Stimulated activated CD8-positive, alpha-beta memory T cell treated with anti-CD3 and anti-CD28 coated beads, Interleukin-7, amount 100 ng/mL, for 24 hours (primary cell): ENCODE results near the gene STAM2.
"Not testable (repeated sequence)": the region's sequence is repeated elsewhere in the genome, so short reads cannot be mapped to it uniquely, and the experiment has no call there.

ENCODE experiments used
- DNase-seq: peaks from one replicate; pipeline ENCODE4 v3.0.0-alpha.2; 2020; ENCODE audit warnings: low read depth

The STAM2 gene

DNA sequence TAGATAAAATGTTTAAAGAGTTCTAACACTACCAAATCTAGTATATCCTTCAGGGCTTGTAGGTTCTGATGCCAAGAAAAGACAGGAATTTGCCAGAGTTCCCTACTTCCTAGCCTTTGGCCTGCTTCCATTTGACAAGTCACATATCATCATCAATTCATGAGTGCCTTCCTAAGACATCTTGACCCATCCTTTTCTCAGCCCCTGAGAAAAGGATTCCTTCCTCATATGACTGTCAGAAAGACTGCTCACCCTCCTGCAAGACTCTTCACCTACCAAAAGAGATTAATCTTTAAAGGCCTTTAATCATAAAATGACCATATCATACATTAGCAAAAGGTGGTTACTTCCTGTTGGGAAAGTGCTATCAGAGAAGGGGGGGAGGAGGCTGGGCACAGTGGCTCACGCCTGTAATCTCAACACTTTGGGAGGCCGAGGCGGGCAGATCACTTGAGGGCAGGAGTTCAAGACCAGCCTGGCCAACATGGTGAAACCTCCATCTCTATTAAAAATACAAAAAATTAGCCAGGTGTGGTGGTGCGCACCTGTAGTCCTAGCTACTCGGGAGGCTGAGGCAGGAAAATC lies 3.3 kb downstream of the STAM2 start:
- DNase-seq: not testable (repeated sequence)

DNA sequence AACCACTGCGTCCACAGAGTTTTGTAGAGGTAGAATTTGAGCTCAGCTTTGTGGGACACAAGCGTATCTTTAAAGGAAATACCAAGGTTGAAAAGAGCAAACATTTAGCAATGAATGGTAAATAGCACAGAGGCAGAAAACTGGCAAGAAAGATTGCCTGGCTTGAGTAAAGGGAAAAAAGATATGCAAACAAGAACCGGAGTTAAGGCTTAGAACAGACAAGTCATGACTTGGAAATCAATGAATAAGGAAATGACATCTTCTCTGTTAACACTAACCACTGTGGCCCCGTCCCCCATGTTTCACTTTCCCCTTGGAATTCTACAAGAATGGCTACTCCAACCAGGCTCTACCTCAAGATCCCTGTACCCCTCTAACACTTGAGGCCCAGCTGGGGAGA lies 3.8 kb downstream of the STAM2 start:
- no peak for DNase-seq

DNA sequence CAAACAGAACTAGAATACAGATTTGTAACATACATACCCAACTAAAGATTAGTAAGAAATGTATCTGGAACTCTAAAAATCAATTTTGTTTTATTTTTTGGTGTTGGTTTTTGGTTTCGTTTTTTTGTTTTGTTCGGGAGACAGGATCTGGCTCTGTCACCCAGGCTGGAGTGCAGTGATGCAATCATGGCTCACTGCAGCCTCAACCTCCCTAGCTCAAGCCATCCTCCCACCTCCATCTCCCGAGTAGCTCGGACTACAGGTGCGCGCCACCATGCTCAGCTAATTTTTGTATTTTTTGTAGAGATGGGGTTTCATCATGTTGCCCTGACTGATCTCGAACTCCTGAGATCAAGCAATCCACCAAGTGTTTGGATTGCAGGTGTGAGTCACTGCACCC lies 6.4 kb downstream of the STAM2 start:
- not testable (repeated sequence) for DNase-seq

DNA sequence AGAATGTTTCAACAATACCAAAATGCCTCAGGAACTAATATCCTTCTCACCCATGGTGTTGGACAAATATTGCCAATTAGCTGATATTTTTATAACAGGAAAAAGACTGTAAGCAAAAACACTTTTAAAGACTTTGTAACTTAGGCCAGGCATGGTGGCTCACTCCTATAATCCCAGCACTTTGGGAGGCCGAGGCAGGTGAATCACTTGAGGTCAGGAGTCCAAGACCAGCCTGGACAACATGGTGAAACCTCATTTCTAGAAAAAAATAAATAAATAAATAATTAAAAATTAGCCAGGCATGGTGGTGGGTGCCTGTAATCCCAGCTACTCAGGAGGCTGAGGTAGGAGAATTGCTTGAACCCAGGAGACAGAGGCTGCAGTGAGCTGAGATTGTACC lies 8.1 kb downstream of the STAM2 start:
- not testable (repeated sequence) for DNase-seq

DNA sequence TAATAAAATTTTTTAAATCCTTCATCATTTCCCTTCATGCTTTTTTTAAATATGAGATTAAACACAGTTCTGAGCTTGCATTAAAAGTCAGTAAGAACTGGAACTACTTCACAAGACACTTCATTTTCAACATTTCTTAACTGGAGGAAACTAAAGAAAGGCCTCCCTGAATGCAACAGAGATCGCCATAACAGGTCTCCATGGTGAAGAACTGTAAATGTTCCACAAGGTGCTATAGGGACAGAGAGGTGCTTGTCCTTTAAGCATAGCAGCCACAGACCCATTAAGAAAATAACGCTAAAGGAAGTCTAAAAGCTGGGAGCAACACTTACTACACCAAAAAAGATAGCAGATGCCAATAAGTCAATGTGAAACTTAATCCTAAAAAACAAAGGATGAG lies 8.5 kb downstream of the STAM2 start:
- DNase-seq: no peak

DNA sequence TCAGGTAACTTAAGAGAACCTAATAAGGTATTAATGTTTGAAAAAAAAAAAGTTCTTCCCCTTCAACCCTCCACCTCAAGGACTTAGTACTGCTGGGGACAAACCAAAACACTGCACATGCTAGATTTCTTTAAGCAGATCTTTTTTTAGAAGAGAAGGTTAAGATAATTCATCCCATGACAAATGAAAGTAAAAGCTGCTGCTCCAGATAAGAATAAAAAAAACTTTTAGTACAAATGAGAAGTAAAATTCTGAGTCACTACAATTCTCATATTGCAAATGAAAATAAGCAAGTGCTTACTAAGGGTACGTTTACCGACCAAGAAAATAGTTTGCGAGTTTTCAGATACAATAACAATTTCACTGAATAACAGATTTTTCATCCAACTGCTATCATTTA lies 8.9 kb downstream of the STAM2 start:
- no peak for DNase-seq

DNA sequence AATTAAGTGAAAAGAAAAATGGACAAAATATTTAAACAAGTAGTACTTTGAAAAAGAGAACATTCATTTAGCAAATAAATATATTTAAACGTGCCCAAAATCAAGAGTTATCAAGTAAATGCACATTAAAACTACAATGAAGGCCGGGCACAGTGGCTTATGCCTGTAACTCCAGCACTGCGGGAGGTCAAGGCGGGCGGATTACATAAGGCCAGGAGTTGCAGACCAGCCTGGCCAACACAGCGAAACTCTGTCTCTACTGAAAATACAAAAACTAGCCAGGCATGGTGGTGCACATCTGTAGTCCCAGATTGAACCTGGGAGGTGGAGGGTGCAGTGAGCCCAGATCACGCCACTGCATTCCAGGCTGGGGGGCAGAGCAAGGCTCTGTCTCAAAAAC lies 9.8 kb downstream of the STAM2 start:
- DNase-seq: no peak

DNA sequence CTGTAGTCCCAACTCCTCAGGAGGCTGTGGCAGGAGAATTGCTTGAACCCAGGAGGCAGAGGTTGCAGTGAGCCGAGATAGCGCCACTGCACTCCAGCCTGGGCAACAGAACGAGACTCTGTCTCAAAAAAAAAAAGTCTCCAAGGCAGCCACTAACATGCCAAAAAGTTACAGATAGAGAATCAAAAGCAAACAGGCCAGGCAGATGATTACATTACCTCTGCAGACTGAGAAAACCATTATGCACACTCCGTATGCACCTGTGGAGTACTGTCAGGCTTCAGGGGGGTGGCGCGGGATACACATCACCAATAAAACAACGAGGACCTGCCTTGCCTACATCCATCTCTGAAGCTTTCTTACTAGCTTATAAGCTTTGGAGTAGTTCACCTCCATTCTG lies 10.3 kb downstream of the STAM2 start:
- DNase-seq: no peak

DNA sequence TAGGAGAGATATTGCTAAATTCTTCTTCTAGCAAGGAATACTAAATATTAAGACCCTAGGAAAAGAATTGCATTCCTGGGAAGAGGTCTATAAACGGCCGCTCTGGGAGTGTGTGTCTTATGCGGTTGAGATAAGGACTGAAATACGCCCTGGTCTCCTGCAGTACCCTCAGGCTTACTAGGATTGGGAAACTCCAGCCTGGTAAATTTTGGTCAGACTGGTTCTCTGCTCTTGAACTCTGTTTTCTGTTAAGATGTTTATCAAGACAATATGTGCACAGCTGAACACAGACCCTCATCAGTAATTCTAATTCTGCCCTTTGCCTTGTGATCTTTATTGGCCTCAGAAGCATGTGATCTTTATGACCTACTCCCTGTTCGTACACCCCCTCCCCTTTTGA lies 11.9 kb downstream of the STAM2 start:
- not testable (repeated sequence) for DNase-seq

DNA sequence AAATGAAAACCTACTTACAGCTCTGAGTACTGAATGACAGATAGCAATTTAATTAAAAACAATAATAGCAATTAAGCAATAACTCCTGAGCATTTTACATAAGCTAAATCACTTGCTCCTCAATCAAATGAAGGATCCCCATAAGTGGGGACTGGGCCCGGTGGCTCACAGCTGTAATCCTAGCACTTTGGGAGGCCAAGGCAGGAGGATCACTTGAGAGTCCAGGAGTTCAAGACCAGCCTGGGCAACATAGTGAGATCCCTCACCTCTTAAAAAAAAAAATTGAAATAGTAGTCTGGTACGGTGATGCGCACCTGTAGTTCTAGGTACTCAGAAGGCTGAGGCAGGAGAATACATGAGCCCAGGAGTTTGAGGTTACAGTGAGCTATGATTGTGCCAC lies 13.4 kb downstream of the STAM2 start:
- DNase-seq: no peak

DNA sequence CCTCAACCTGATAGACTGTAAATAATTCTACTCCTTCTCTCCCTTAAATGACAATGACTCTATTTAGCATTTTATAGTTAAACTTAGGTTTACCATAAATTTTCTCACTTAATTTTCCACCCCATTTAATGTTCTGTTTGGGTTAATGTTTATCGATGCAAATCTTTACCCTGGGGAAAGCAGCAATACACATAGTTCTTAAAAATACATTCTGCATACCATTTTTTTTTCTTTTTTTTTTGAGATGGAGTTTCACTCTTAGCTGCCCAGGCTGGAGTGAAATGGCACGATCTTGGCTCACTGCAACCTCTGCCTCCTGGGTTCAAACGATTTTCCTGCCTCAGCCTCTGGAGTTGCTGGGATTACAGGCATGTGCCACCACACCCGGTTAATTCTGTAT lies 14.0 kb downstream of the STAM2 start:
- no peak for DNase-seq

DNA sequence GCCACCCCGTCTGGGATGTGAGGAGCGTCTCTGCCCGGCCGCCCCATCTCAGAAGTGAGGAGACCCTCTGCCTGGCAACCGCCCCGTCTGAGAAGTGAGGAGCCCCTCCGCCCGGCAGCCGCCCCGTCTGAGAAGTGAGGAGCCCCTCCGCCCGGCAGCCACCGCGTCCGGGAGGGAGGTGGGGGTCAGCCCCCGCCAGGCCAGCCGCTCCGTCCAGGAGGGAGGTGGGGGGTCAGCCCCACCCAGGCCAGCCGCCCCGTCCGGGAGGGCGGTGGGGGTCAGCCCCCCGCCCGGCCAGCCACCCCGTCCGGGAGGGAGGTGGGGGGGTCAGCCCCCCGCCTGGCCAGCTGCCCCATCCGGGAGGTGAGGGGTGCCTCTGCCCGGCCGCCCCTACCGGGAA lies 15.2 kb downstream of the STAM2 start:
- not testable (repeated sequence) for DNase-seq

DNA sequence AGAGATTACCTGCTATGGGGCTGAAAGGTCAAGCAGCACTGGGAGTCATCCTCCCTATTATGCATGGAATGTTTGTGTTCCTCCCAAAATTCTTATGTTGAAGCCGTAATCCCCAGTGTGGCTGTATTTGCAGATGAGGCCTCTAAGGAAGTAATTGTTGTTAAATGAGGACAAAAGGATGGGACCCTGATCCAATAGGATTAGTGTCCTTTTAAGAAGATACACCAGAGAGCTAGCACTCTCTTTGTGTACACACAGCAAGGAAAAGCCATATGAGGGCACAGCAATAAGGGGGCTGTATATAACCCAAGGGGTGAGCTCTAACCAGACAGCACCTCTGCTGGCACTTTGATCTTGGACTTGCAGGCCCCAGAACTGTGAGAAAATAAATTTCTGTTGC lies 18.3 kb downstream of the STAM2 start:
- no peak for DNase-seq

DNA sequence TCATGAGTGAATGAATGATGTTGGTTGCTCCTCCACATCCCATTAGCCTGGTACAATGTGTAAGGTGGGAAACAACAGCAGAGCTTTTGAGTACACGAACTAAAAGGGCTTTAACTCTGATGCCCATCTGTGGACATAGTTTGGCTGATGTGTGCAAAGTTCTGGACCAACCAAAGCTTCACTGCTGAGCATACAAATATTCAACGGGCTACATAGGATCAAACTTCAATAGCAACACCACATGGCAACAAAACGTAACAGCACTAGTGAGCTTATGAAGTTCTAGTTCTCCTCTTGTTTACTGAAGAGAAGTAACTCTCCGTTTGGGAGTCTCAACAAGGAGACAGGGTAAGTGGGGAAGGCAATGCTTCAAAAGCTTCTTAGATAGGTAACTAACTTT lies 20.4 kb downstream of the STAM2 start:
- no peak for DNase-seq

DNA sequence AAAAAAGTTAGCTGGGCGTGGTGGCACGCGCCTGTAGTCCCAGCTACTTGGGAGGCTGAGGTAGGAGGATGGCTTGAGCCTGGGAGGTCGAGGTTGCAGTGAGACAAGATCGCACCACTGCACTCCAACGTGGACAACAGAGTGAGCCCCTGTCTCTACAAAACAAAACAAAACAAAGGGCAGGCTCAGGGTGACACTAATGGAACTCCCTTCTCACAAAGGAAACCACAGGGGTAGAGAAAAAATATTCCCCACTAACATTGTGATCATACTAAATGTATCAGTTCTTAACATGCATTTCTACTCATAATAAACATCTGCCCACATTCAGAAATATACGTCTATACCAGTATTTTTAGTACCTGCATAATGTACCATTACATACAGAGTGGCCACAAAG lies 21.1 kb downstream of the STAM2 start:
- no peak for DNase-seq

DNA sequence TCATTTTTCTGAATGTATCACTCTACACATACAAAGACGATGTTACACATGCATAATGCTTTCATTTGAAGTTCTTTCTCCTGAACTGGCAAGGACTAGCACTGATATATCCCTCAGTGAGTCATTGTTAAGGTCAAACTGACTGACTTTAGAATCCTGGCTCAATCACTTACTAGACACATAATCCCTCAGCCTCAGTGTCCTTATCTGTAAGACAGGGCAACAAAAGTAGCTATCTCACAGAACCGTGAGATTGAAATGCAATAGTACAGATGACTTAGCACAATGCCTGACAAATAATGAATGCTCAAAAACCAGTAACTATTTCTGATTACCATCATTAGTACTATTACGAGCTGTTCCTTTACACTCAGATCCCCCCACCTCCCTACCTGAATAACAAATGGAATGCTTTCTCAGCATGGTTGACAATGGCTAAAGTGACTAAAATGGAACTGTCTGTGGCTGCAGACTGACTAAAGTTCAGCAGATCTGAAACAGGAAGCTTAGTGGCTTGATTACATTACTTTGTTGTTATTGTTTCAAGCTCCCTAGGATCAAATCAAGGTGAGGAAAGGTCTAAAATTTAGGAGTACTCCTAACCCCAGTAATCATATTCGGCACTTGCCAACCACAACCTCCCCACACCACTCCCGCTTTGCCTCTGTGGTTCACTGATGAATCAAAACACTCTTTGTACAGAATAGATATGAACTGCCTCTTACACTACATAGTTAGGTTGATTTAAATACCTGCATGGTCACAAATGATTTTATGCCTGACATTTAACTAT lies 40.9 kb downstream of the STAM2 start:
- DNase-seq: no peak

DNA sequence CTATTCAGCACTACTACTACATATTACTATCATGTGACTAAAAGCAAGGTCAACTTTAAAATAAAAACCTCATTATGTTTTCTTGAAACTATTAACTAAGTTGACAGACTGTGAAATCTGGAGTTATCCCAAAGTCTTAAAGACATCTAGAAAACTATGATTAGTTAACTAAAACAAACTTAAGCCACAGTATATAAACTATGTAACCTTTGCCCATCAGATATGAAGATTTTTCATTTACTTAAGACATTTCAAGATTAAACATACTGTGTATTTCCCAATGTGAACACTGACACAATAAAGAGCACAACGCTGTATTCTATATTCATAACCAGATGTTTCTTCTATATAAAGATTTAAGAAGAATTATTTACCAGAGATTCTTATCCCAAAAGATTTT lies 43.3 kb downstream of the STAM2 start:
- no peak for DNase-seq

DNA sequence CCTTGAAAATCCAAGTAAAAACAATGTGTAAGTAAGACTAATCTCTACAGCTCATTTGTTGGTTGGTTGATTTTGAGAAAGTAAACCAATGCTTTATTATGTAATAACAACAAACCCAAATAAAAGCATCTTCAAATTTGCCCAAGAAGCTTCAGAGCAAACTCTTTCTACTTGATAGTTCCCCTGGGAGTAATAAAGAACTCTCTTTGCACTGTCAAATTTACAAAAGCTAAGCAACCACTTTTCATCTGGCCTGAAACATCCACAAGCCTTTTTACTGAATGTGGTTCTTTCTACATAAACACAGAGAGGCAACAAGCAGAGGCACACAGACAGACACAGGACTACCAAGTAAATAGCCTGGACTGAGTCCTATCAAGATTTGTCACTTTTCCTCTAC lies 47.9 kb downstream of the STAM2 start:
- no peak for DNase-seq

DNA sequence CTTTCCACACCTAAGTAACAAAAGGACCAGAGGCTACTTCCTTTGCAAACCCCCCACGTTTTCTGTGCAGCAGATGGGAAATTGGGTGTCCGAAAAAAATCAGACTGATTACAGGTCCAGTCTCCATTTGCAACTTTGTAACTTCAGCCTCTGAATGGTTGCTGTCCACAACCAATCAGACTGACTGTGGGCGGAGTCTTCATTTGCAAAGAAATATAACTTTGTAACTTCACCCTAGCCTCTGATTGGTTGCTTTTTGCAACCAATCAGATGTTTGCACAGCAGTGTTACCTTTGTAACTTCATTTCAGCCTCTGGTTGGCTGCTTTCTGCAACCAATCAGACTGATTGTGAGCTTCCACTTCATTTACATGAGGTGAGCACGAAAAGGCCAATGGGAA lies 48.9 kb downstream of the STAM2 start:
- DNase-seq: no peak

DNA sequence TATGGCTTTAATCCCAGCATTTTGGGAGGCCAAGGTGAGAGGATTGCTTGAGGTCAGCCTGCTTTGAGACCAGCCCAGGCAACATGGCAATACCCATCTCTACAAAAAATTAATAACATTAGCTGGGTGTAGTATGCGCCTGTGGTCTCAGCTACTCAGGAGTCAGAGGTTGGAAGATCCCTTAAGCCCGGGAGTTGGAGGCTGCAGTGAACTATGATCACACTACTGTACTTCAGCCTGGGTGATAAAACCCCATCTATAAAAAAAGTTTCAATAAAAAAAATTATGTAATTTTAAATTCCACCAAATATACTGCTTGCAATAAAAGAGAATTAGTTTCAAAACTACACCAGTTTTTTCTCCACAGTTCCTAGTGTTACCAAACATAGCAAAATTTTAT lies 53.4 kb downstream of the STAM2 start:
- no peak for DNase-seq

DNA sequence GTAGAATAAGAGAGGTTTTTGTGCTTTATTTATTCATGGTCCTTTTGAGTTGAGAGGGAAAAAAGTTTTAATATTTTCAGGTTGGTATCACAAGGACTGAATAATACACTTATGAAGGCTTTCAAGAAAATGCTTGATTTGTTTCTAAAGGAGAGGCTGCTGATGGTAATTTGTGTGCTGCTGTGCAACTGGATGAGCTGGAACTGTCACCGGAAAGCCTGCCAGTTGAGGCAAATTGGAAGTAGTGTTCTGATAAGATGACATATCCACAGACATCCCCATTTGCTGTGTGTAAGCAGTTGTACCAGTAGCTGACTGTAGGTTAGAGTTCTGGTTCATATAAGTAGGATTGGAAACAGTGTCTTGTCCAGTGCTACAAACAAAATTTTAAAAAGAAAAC lies 55.1 kb downstream of the STAM2 start:
- no peak for DNase-seq

DNA sequence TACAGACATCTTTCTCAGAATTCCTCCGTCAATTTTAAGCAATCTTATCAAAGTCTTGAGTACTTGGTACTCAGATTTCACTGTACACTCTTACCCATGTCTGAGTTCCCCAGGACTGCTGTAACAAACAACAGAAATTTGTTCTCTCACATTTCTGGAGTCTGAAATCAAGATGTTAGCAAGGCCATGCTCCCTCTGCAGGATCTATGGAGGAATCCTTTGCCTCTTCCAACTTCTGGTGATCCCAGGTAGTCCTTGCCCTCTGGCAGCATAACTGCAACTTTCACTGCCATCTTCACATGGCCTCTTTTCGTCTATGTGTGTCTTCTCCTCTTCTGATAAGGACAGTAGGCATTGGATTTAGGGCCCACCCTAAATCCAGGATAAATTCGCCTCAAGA lies 59.6 kb downstream of the STAM2 start:
- DNase-seq: no peak

DNA sequence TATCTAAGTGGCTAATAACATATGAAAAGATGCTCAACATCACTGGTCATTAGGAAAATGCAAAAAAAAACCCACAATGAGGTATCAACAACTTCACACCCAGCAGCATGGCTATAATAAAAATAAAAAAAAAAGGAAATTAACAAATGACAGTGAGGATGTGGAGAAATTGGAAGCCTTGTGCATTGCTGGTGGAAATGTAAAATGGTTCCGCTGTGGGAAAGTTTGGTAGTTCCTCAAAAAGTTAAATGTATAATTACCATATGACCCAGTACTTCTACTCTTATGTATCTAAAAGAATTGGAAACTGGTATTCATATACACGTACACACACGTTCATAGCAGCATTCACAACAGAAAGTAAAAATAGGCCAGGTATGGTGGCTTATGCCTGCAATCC lies 61.2 kb downstream of the STAM2 start:
- DNase-seq: no peak

DNA sequence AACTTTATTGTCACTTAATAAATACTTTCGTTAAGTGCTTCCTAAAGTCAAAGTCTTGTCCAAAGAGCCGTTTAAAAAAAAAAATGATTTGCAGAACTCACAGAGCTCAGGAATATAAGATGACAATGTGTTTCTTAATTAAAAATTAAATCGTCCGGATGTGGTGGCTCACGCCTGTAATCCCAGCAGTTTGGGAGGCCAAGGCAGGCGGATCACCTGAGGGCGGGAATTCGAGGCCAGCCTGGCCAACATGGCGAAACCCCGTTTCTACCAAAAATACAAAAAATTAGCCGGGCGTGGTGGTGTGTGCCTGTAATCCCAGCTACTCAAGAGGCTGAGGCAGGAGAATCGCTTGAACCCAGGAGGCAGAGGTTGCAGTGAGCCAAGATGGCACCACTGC lies 68.4 kb downstream of the STAM2 start:
- DNase-seq: not testable (repeated sequence)
